ENCODE data around the gene TRIM37.

DNA sequence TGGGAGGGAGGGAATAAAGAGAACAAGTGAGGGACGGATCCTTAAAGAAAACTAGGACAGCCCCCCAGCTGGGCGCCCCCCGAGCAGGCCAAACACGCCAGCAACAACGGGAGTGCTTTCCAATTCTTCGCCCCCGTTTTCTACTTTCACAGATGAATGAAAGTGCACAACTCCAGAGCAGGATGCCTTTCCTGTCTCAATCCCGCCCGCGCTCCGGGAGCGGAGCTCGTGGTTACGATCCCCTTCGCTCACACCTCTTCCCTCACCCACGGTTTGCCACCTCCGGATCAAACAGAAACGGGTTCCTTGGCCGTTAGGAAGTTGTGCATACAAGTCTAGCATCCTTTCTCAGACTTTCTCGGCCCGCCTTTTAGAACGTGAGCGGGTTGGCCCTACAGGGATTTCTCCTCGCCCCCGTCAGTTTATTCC is 47.6 kb upstream of the TRIM37 start:
- TF ChIP-seq, protein P1, sequence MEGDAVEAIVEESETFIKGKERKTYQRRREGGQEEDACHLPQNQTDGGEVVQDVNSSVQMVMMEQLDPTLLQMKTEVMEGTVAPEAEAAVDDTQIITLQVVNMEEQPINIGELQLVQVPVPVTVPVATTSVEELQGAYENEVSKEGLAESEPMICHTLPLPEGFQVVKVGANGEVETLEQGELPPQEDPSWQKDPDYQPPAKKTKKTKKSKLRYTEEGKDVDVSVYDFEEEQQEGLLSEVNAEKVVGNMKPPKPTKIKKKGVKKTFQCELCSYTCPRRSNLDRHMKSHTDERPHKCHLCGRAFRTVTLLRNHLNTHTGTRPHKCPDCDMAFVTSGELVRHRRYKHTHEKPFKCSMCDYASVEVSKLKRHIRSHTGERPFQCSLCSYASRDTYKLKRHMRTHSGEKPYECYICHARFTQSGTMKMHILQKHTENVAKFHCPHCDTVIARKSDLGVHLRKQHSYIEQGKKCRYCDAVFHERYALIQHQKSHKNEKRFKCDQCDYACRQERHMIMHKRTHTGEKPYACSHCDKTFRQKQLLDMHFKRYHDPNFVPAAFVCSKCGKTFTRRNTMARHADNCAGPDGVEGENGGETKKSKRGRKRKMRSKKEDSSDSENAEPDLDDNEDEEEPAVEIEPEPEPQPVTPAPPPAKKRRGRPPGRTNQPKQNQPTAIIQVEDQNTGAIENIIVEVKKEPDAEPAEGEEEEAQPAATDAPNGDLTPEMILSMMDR (IDR thresholded peaks at IDR 0.05), result no peak
- TF ChIP-seq EZH2 (IDR thresholded peaks at IDR 0.05; ENCODE audit: borderline replicate concordance, insufficient read depth, low read depth, low read length, poor library complexity, severe bottlenecking), result no peak

Data from B cell (primary cell).